Stimulated activated CD4-positive, alpha-beta T cell treated with anti-CD3 and anti-CD28 coated beads, Interleukin-15, amount 100 ng/mL, for 1 hour (primary cell): Measurements from ENCODE around the gene PTPN23.

Experiments
- DNase-seq, 2 donors: peaks; one replicate each; pipeline ENCODE4 v3.0.0-alpha.2; 2020; ENCODE audit warnings: low read depth in 1 of 2, low spot score in 1 of 2

Gene PTPN23

GRCh38 chr3:47405820-47406761 is 25.3 kb downstream of the PTPN23 start:
- DNase-seq, result no peak

DNA sequence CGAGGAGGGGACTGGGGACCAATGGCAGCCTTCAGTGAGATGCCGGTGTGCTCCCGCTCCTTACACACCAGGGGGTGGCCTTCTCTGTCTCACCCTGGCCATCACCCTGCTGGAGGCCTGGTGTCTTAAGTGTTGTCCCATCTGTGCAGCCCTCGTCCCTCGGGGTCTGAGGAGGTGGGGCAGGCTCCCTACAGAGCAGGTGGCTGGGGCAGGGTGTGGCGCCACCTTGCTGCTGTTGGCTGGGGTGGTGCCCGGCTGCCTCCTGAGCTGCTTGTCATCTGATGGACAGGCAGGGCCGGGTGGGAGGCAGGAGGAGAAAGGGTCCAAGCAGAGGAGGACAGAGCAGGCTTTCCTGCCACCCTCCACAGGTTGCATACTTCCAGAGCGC is 25.9 kb downstream of the PTPN23 start:
- DNase-seq, result no peak

DNA sequence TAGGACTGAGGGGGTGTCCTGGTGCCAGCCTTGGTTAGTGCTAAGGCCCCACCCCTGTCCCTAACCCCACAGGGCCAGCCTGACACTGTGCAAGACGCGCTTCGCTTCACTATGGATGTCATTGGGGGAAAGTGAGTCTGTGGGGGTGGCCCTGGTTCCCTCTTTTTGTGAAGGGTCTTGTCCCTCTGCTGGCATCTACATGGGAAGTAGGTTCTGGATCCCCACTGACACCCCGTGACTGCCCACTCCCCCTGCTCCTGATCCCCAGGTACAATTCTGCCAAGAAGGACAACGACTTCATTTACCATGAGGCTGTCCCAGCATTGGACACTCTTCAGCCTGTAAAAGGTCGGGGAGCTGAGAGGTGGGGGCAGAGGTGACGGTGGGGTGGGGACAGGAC is 26.4 kb downstream of the PTPN23 start:
- no peak for DNase-seq

- DNase-seq, result no peak
Measured at GRCh38 chr3:47407896-47408838, 27.3 kb downstream of the PTPN23 start.

DNA sequence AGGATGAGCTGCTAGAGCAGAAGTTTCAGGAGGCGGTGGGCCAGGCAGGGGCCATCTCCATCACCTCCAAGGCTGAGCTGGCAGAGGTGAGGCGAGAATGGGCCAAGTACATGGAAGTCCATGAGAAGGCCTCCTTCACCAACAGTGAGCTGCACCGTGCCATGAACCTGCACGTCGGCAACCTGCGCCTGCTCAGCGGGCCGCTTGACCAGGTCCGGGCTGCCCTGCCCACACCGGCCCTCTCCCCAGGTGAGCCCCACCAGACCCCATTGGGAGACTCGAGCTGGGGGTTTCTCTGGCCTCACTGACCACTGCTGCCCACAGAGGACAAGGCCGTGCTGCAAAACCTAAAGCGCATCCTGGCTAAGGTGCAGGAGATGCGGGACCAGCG is 28.0 kb downstream of the PTPN23 start:
- DNase-seq, result no peak

DNA sequence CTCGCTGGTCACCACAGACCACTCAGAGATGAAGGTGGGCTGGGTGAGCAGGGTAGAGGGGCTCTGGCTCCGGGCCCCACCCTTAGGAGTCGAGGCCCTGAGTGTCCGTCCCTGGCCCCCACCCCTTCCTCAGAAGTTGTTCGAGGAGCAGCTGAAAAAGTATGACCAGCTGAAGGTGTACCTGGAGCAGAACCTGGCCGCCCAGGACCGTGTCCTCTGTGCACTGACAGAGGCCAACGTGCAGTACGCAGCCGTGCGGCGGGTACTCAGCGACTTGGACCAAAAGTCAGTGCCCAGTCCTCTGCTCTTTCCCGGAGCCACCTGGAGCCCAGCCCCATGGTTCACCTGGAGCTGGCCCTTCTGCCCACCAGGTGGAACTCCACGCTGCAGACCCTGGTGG is 28.5 kb downstream of the PTPN23 start:
- no peak for DNase-seq

GRCh38 chr3:47409688-47410416 is 29.0 kb downstream of the PTPN23 start:
- DNase-seq, result no peak

GRCh38 chr3:47410417-47410720 is 29.5 kb downstream of the PTPN23 start:
- DNase-seq, result no peak

- no peak for DNase-seq
Measured at GRCh38 chr3:47410801-47411646, 30.2 kb downstream of the PTPN23 start.

DNA sequence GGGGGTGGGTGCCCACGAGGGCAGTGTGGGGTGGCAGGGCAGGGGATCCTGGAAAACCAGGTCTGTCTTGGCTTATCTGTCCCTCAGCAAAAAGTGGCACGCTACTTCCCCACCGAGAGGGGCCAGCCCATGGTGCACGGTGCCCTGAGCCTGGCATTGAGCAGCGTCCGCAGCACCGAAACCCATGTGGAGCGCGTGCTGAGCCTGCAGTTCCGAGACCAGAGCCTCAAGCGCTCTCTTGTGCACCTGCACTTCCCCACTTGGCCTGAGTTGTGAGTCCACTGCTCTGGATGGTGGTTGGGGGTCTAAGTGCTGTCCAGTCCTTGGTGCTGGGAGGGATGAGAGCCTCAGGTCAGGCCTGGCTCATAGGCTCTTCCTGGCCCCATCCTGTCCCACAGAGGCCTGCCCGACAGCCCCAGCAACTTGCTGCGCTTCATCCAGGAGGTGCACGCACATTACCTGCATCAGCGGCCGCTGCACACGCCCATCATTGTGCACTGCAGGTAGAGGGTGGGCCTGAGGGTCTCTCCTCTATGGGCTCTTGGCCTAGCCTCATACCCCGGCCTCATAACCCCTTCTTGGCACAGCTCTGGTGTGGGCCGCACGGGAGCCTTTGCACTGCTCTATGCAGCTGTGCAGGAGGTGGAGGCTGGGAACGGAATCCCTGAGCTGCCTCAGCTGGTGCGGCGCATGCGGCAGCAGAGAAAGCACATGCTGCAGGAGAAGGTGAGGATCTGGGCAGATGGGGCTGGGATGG is 31.1 kb downstream of the PTPN23 start:
- no peak for DNase-seq

GRCh38 chr3:47412453-47412756 is 31.6 kb downstream of the PTPN23 start:
- DNase-seq, result no peak

- no peak for DNase-seq
Measured at GRCh38 chr3:47412842-47413520, 32.2 kb downstream of the PTPN23 start.

DNA sequence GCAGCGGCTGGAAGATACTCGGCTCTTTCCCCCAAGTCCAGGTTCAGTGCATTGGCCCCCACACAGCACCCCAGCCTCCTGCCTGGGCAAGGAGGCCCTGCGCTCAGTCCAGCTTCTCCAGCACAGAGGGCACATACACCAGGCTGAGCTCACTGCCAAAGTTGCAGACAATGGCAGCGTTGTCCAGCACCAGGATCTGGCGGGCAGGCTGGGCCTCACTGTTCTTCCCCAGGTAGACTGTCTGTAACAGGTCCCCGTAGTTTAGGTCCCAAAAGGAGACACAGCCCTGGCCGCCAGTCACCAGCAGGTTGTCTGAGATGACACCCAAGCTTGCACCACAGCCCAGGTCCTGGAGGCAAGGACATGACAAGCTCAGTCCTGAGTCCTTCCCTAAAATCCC is 32.9 kb downstream of the PTPN23 start:
- no peak for DNase-seq

DNA sequence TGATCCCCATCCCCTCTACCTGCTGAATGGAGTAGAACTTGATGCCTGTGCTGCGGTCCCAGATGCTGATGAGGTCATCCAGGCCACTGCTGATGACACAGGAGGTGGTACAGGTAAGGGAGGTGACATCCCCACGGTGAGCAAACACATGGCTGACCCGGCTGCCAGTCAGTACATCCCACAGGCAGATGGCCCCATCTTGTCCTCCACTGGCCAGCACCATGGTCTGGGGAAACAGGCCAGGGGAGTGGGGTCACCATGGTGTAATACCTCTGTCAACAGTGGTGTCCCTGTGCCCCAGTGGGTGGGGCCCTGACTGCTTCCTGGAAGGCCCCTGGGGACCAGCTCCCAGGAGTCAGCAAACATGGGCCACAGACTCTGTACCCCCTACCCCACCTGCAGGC is 33.3 kb downstream of the PTPN23 start:
- no peak for DNase-seq

GRCh38 chr3:47414666-47415587 is 34.1 kb downstream of the PTPN23 start:
- no peak for DNase-seq

DNA sequence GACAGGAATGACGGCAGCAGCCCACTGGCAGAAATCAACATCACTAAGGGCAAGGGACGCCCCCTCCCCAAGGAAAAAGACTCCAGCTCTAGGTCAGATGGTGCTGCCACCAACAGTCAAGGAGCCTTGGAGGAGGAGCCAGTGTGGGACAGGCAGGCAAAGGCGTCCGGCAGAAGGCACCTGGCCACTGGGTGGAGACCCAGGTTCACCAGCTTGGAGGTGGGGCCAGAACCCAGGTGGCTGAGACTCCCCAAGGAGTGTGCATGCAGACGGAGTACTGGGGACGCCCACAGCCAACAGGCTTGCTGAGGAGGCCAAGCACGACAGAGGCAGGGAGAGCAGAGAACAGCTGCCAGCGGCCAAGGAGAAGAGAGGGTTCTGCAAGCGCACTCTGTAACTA is 35.2 kb downstream of the PTPN23 start:
- DNase-seq, result no peak

DNA sequence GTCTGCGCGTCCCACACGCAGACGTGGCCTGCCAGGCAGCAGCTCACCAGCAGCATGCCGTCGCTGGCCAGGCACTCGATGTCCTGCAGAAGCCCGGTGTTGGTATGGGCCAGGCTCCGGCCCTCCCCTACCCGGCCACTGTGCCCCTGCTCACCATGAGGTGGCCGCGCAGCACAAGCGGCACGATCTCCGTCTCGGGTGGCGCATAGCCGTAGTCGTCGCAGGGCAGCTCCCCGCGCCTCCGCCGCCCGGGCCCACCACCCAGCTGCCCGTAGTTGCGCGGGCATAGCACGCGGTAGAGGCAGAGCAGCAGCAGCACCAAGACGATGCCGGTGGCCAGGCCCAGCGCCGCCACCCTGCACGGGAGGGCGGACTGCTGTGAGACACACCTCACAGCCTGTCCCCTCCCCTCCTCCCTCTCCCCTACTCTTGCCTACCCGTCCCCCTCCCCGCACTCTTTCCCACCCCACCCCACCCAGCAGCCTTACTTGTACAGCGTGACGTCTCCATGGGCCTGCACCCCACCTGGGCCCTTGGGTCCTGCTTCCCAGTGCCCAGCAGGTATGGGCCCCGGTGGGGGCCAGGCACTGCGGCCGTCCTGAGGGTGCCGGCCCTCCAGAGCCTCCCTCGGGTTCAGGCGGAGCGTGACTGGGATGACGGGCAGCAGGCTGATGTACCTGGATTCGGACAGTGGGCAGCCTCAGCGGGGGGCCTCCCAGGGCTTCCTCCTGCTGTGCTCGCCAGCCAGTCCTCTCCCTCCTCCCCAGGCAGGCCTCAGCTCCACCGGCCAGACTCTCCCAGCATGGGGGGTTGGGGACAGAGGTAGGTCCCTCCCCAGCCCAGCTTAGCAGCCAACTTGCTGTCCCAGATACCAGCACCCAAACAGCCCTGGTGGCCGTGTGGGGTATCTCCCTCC is 37.6 kb downstream of the PTPN23 start:
- DNase-seq, result no peak
